ENCODE data around the gene DLX5. TPM values are rescaled to one million over a fixed set of nuclear protein-coding genes. Genes with fewer than 3 reads are reported as not detected.

DLX5 gene
- total and polyA plus RNA-seq, 9 of the 15 experiments (the other 6 are each of a cell fraction or from before 2014, with no cell fraction given), result not detected

DNA sequence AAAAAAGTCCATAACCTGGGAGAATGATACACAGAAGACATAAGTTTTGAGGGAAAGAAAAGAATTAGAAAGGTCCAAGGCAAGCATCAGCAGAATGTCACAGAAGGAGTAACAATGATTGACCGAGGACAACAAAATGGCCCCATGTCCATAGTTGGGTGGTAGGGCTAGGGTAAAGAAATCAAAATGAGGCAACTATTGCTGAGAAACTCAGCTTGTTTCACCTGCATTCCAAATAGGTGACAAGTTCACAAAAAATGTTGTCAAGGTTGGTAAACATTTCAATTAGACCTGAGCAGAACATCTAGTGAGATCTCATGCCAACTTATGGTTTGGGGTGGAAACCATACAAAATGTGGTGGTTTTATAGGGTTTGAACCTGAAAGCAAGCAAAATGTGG, 42.0 kb downstream of the DLX5 start (continued):
- TF ChIP-seq, protein P1, sequence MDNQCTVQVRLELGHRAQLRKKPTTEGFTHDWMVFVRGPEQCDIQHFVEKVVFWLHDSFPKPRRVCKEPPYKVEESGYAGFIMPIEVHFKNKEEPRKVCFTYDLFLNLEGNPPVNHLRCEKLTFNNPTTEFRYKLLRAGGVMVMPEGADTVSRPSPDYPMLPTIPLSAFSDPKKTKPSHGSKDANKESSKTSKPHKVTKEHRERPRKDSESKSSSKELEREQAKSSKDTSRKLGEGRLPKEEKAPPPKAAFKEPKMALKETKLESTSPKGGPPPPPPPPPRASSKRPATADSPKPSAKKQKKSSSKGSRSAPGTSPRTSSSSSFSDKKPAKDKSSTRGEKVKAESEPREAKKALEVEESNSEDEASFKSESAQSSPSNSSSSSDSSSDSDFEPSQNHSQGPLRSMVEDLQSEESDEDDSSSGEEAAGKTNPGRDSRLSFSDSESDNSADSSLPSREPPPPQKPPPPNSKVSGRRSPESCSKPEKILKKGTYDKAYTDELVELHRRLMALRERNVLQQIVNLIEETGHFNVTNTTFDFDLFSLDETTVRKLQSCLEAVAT (IDR thresholded peaks at IDR 0.05), result no peak
- TF ChIP-seq MECOM (CRISPR knock-in tag; IDR thresholded peaks at IDR 0.05) (no peak), RAD51 (IDR thresholded peaks at IDR 0.05; ENCODE audit: borderline replicate concordance, low read depth) (no peak), NR3C1 (CRISPR knock-in tag; IDR thresholded peaks at IDR 0.05) (no peak), PCBP1 (IDR thresholded peaks at IDR 0.05; ENCODE audit: low read depth, low read length, poor library complexity, severe bottlenecking) (no peak), HNRNPL (IDR thresholded peaks at IDR 0.05; ENCODE audit: low read depth, low read length) (no peak), STAT5B (CRISPR knock-in tag; IDR thresholded peaks at IDR 0.05) (no peak)

DNA sequence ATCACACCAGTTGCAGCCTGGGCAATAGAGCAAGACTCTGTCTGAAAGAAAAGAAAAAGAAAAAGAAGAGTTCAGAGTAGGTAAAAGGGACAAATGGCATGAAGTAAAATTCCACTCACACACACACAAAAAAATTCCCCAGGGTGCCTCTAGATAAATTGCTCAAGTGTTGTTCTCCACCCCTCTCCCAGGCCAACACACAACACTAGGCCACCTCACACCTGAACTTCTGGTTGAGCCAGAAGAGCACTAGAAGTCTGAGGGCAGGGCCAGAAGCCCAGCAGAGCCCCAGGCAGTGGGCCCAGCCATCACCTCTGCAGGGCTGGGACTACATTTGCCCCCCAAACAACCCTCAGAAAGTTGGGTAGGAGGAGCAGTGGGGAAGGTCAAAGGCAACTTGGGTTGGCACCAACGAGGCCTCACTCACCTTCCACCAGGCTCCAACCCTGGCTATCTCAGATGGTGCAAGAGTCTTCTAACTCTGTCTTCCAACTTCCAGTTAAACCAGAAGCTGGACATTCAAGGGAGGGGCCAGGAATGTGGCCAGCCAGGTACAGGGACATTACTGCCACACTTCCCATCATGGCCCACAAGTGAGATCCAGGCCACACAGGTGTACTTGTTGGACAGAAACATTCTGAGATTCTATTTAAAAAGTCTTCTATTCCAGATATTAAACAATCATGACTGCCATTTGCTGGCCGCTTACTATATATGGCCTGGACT, 44.9 kb downstream of the DLX5 start:
- H3K36me3 ChIP-seq (ENCODE audit: control insufficient read depth, insufficient read depth, low read length), result no peaks in the 10 kb centered on the region
- in situ Hi-C loops (cut with MboI) (no loop called here), intact Hi-C loops (cut with micrococcal nuclease) (no loop called here)
- no TSS peak for BruUV-seq (replicated peaks)
- H3K4me3 ChIP-seq, result no peak overlapping the region
- no peak overlapping the region for H3K4me2 ChIP-seq (ENCODE audit: insufficient read depth, low read length)
- WGBS (ENCODE audit: insufficient coverage, low coverage, missing lambda C conversion rate), result 0% methylated on average over 2 of the region's 2 CpGs
- no peaks in the 10 kb centered on the region; a peak in 1 of 5 replicates for H3K27me3 ChIP-seq (ENCODE audit: control insufficient read depth in 2 of 2, insufficient read depth in 2 of 2, low read length in 2 of 2)
- CTCF ChIA-PET (ENCODE audit: low intra/inter-chr PET ratio), result no interaction called here
- no peak for ATAC-seq
- POLR2A ChIA-PET, result no interaction called here
- no peaks in the 10 kb centered on the region for H3K79me2 ChIP-seq (ENCODE audit: control insufficient read depth, insufficient read depth, low read length)
- no peaks in the 10 kb centered on the region for H3K9me1 ChIP-seq (ENCODE audit: control insufficient read depth, insufficient read depth, low read length)
- no peaks in the 10 kb centered on the region for H4K20me1 ChIP-seq (replicated peaks; ENCODE audit: control insufficient read depth, insufficient read depth, low read length)
- H3K4me1 ChIP-seq (replicated peaks in 1 of 2; ENCODE audit: control insufficient read depth in 2 of 2, insufficient read depth in 2 of 2, low read length in 2 of 2), result no peaks in the 10 kb centered on the region
- no peak overlapping the region for H3K9ac ChIP-seq (ENCODE audit: insufficient read depth in 1 of 2, low read depth in 2 of 2, low read length in 2 of 2)
- no peak for FAIRE-seq
- H2AFZ ChIP-seq (ENCODE audit: low read depth, low read length), result no peak overlapping the region
- no peak for DNase-seq (ENCODE audit: extremely low read depth in 1 of 4, low spot score in 3 of 4)
- H3K9me3 ChIP-seq (replicated peaks; ENCODE audit: control insufficient read depth, insufficient read depth, low read depth, low read length), result no peaks in the 10 kb centered on the region
- H3K27ac ChIP-seq (ENCODE audit: extremely low read depth, low read depth, low read length), result no peak overlapping the region
- TF ChIP-seq CHAMP1 (IDR thresholded peaks at IDR 0.05), result no peak
- TF ChIP-seq, protein P2, sequence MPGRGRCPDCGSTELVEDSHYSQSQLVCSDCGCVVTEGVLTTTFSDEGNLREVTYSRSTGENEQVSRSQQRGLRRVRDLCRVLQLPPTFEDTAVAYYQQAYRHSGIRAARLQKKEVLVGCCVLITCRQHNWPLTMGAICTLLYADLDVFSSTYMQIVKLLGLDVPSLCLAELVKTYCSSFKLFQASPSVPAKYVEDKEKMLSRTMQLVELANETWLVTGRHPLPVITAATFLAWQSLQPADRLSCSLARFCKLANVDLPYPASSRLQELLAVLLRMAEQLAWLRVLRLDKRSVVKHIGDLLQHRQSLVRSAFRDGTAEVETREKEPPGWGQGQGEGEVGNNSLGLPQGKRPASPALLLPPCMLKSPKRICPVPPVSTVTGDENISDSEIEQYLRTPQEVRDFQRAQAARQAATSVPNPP (IDR thresholded peaks at IDR 0.05; ENCODE audit: borderline replicate concordance, insufficient read depth, insufficient read length), result no peak
- TF ChIP-seq XRCC5 (IDR thresholded peaks at IDR 0.05; ENCODE audit: low read depth, low read length), result no peak
- no peak for TF ChIP-seq ZNF778 (CRISPR knock-in tag; IDR thresholded peaks at IDR 0.05)
- TF ChIP-seq CREM (IDR thresholded peaks at IDR 0.05; ENCODE audit: low read depth), result no peak
- TF ChIP-seq CEBPG (CRISPR knock-in tag; IDR thresholded peaks at IDR 0.05), result no peak
- no peak for TF ChIP-seq CEBPG (tag; conservative IDR thresholded peaks at IDR 0.05 in 1 of 2, IDR thresholded peaks at IDR 0.05 in 1 of 2)
- no peak for TF ChIP-seq FOXP1 (CRISPR knock-in tag; IDR thresholded peaks at IDR 0.05)
- TF ChIP-seq MTA1 (IDR thresholded peaks at IDR 0.05; ENCODE audit: borderline replicate concordance), result no peak
- TF ChIP-seq MCM3 (IDR thresholded peaks at IDR 0.05), result no peak

Data from K562 (cell line).